Stomach (tissue), 4 donors: Measurements from ENCODE around the gene ANP32B.

Experiments
- EP300 ChIP-seq: sonication (generic); formaldehyde crosslinking; IDR thresholded peaks from one replicate; pipeline ENCODE4 v1.6.1; 2017; ENCODE audit warnings: antibody characterized with exemption
- POLR2AphosphoS5 ChIP-seq, 3 donors: sonication (generic); formaldehyde crosslinking; IDR thresholded peaks; one replicate each; pipeline ENCODE4 v1.6.1; 2016; ENCODE audit warnings: antibody characterized with exemption in 3 of 3
- TF ChIP-seq, protein P1 (sequence below), 7 experiments: fragments of 450-650 bp in 4 of 7; fragments of 200-600 bp in 3 of 7; sonication (generic) in 3 of 7; IDR thresholded peaks; one replicate each; pipeline ENCODE4 v1.5.1; 2016 to 2019; ENCODE audit warnings: antibody characterized with exemption in 7 of 7, control low read depth in 2 of 7, mild to moderate bottlenecking in 1 of 7

DNA sequence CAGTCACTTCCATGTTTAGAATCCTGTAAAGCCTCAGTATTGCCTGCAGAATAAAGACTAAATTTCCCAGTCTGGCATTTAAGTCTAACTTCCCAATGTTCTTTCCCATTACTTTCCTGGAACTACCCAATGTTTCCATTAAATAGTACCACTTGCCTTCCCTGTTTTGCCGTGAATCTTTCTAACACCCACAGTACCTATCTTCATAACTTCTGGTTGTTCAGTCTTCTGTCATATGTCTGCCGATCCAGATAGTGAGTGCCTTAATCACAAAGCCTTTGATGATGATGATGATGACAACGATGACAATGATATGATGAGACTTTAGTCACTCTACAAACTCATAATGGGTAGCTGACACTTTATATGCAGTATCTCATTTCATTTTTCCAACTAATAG lies 38.5 kb upstream of the ANP32B start:
- TF ChIP-seq, protein P1, sequence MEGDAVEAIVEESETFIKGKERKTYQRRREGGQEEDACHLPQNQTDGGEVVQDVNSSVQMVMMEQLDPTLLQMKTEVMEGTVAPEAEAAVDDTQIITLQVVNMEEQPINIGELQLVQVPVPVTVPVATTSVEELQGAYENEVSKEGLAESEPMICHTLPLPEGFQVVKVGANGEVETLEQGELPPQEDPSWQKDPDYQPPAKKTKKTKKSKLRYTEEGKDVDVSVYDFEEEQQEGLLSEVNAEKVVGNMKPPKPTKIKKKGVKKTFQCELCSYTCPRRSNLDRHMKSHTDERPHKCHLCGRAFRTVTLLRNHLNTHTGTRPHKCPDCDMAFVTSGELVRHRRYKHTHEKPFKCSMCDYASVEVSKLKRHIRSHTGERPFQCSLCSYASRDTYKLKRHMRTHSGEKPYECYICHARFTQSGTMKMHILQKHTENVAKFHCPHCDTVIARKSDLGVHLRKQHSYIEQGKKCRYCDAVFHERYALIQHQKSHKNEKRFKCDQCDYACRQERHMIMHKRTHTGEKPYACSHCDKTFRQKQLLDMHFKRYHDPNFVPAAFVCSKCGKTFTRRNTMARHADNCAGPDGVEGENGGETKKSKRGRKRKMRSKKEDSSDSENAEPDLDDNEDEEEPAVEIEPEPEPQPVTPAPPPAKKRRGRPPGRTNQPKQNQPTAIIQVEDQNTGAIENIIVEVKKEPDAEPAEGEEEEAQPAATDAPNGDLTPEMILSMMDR (IDR thresholded peaks at IDR 0.05) = no peak
- TF ChIP-seq POLR2AphosphoS5 (IDR thresholded peaks at IDR 0.05) = no peak
- TF ChIP-seq EP300 = no peak
